GM12891 (cell line): Measurements from ENCODE around the gene CDH5.

Source experiments
- PAX5 ChIP-seq: IDR thresholded peaks from 2 replicates; pipeline ENCODE4 v1.6.1; 2011; ENCODE audit warnings: low read length, moderate library complexity, mild to moderate bottlenecking; ENCODE audit not compliant: insufficient read depth, severe bottlenecking
- POLR2A ChIP-seq: IDR thresholded peaks from 2 replicates; pipeline ENCODE4 v1.6.1; 2011; ENCODE audit warnings: low read depth, low read length, control low read depth
- POLR2AphosphoS5 ChIP-seq: IDR thresholded peaks from 2 replicates; pipeline ENCODE4 v1.6.1; 2011; ENCODE audit warnings: low read depth, low read length, control low read depth
- POU2F2 ChIP-seq: IDR thresholded peaks from 2 replicates; pipeline ENCODE4 v1.6.1; 2011; ENCODE audit warnings: low read depth, mild to moderate bottlenecking, control low read depth, low read length, moderate library complexity
- SPI1 ChIP-seq: IDR thresholded peaks from 2 replicates; pipeline ENCODE4 v1.6.1; 2011; ENCODE audit warnings: low read depth, low read length, control low read depth
- TAF1 ChIP-seq: IDR thresholded peaks from 2 replicates; pipeline ENCODE4 v1.6.1; 2011; ENCODE audit warnings: low read depth, low read length, control low read depth

DNA sequence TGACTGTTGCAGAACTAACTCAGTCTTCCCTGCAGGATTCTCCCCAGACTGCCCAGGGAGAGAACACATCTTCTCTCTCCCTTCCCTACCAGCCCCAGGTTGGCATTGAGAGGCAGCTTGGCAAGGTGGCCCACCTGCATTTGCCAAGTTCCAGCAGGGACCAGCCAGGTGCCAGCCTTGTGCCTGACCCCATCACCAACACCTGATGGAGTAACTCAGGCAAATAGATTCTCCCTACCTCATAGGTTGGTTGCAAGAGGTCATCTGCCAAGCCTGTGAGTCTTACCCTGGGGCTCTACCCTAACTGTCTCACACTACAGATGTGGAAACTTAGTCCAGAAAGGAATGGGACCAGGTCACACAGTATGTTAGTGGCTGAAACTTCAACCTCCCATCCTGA lies 81.0 kb downstream of the CDH5 start:
- TF ChIP-seq POLR2AphosphoS5 (no peak), SPI1 (no peak), POLR2A (no peak), TAF1 (no peak), POU2F2 (no peak), PAX5 (no peak)
